SK-N-SH treated with all-trans-retinoic acid at 6 μM for 48 hours (cell line): ENCODE measurements around the gene UBE2E3.

Experiments
- ATAC-seq: fragments of 200-7000 bp; cut with Tn5 transposase; 3 replicates; pipeline ENCODE4 v1.9.1; 2020; ENCODE audit warnings: mild to moderate bottlenecking, moderate library complexity
- BACH2 ChIP-seq: fragments of 250-450 bp; sonication (Bioruptor Pico); IDR thresholded peaks from 2 replicates; pipeline ENCODE4 v1.9.0; 2021; ENCODE audit warnings: mild to moderate bottlenecking, borderline replicate concordance
- CREB5 ChIP-seq: fragments of 250-450 bp; sonication (Bioruptor Pico); IDR thresholded peaks from 2 replicates; pipeline ENCODE4 v1.5.1; 2020; ENCODE audit warnings: low read depth, mild to moderate bottlenecking, moderate library complexity
- CSDC2 ChIP-seq: fragments of 250-450 bp; sonication (Bioruptor Pico); IDR thresholded peaks from 2 replicates; pipeline ENCODE4 v1.5.0; 2020; ENCODE audit warnings: mild to moderate bottlenecking, moderate library complexity
- CSRNP3 ChIP-seq: fragments of 250-450 bp; sonication (Bioruptor Pico); IDR thresholded peaks from 2 replicates; pipeline ENCODE4 v1.5.1; 2021; ENCODE audit warnings: mild to moderate bottlenecking, moderate library complexity
- ESRRG ChIP-seq: fragments of 250-450 bp; sonication (Bioruptor Pico); IDR thresholded peaks from 2 replicates; pipeline ENCODE4 v1.6.1; 2021; ENCODE audit warnings: mild to moderate bottlenecking
- OSR1 ChIP-seq: fragments of 250-450 bp; sonication (Bioruptor Pico); IDR thresholded peaks from 2 replicates; pipeline ENCODE4 v1.8.0; 2022; ENCODE audit warnings: moderate library complexity, mild to moderate bottlenecking, inconsistent platforms
- PATZ1 ChIP-seq: fragments of 250-450 bp; sonication (Bioruptor Pico); IDR thresholded peaks from 2 replicates; pipeline ENCODE4 v1.8.0; 2020; ENCODE audit warnings: mild to moderate bottlenecking, moderate library complexity, borderline replicate concordance
- POU6F1 ChIP-seq: fragments of 250-450 bp; sonication (Bioruptor Pico); IDR thresholded peaks from 2 replicates; pipeline ENCODE4 v1.8.0; 2021; ENCODE audit warnings: low read depth, mild to moderate bottlenecking, moderate library complexity, borderline replicate concordance
- PPARA ChIP-seq: fragments of 250-450 bp; sonication (Bioruptor Pico); IDR thresholded peaks from 2 replicates; pipeline ENCODE4 v1.5.0; 2020; ENCODE audit warnings: mild to moderate bottlenecking, borderline replicate concordance
- RARB ChIP-seq: fragments of 250-450 bp; sonication (Bioruptor Pico); IDR thresholded peaks from 2 replicates; pipeline ENCODE4 v1.8.0; 2021; ENCODE audit warnings: mild to moderate bottlenecking, moderate library complexity
- SNAI2 ChIP-seq: fragments of 250-450 bp; sonication (Bioruptor Pico); IDR thresholded peaks from 2 replicates; pipeline ENCODE4 v1.5.0; 2020; ENCODE audit warnings: mild to moderate bottlenecking, moderate library complexity
- TOX ChIP-seq: fragments of 250-450 bp; sonication (Bioruptor Pico); IDR thresholded peaks from 2 replicates; pipeline ENCODE4 v1.8.0; 2021; ENCODE audit warnings: mild to moderate bottlenecking, moderate library complexity, borderline replicate concordance
- TSHZ2 ChIP-seq: fragments of 250-450 bp; sonication (Bioruptor Pico); IDR thresholded peaks from 2 replicates; pipeline ENCODE4 v1.5.0; 2020; ENCODE audit warnings: mild to moderate bottlenecking, moderate library complexity
- ZFP3 ChIP-seq: fragments of 250-450 bp; sonication (Bioruptor Pico); IDR thresholded peaks from 2 replicates; pipeline ENCODE4 v1.5.0; 2020; ENCODE audit warnings: mild to moderate bottlenecking, moderate library complexity
- ZFP30 ChIP-seq: fragments of 450-650 bp; formaldehyde crosslinking; IDR thresholded peaks from 2 replicates; pipeline ENCODE4 v1.5.0; 2022; ENCODE audit warnings: mild to moderate bottlenecking, moderate library complexity
- ZNF70 ChIP-seq: fragments of 450-650 bp; formaldehyde crosslinking; IDR thresholded peaks from 2 replicates; pipeline ENCODE4 v1.5.0; 2020; ENCODE audit warnings: mild to moderate bottlenecking, moderate library complexity
- ZNF8 ChIP-seq: fragments of 450-650 bp; formaldehyde crosslinking; IDR thresholded peaks from 2 replicates; pipeline ENCODE4 v1.5.0; 2020; ENCODE audit warnings: mild to moderate bottlenecking, moderate library complexity

UBE2E3 gene

GRCh38 chr2:180962727-180963314, 17.6 kb upstream of the UBE2E3 start:
- TF ChIP-seq ESRRG (CRISPR knock-in tag), result no peak
- no peak for TF ChIP-seq TSHZ2 (CRISPR knock-in tag)
- TF ChIP-seq CREB5, result no peak
- TF ChIP-seq TOX (CRISPR knock-in tag), result no peak
- no peak for TF ChIP-seq BACH2 (CRISPR knock-in tag)
- no peak for TF ChIP-seq ZFP3 (CRISPR knock-in tag)
- no peak for TF ChIP-seq PATZ1
- ATAC-seq, result no peak

GRCh38 chr2:180966378-180966777, 14.0 kb upstream of the UBE2E3 start:
- no peak for TF ChIP-seq POU6F1
- TF ChIP-seq OSR1 (CRISPR knock-in tag), result no peak
- TF ChIP-seq CSRNP3 (CRISPR knock-in tag), result no peak
- no peak for TF ChIP-seq TOX (CRISPR knock-in tag)
- TF ChIP-seq PATZ1, result no peak
- TF ChIP-seq RARB (CRISPR knock-in tag), result no peak
- no peak for TF ChIP-seq SNAI2 (CRISPR knock-in tag)
- TF ChIP-seq PPARA (CRISPR knock-in tag), result no peak
- TF ChIP-seq ZNF70 (CRISPR knock-in tag), result no peak
- TF ChIP-seq BACH2 (CRISPR knock-in tag), result no peak
- TF ChIP-seq TSHZ2 (CRISPR knock-in tag), result no peak
- TF ChIP-seq ZFP30 (CRISPR knock-in tag), result no peak
- TF ChIP-seq CSDC2 (CRISPR knock-in tag), result no peak
- TF ChIP-seq ESRRG (CRISPR knock-in tag), result no peak
- TF ChIP-seq ZFP3 (CRISPR knock-in tag), result no peak
- no peak for TF ChIP-seq ZNF8
- no peak for ATAC-seq
